Keratinocyte (primary cell): Measurements from ENCODE around the gene POLR1C. TPM values are rescaled to one million over a fixed set of nuclear protein-coding genes. Genes with fewer than 3 reads are reported as not detected.

Experiments used
- DNase-seq: peaks from one replicate; pipeline ENCODE4 v3.0.0-alpha.2; 2011; ENCODE audit warnings: low read depth, missing footprints, low spot score
- FAIRE-seq: peaks from 2 replicates; lab custom pipeline; 2011; peaks lifted over from hg19 to GRCh38; lab: Jason Lieb, UNC
- H2AFZ ChIP-seq: 2 replicates; pipeline ENCODE4 v1.6.0; 2012; ENCODE audit warnings: low read length, control low read depth, inconsistent platforms; ENCODE audit not compliant: control insufficient read depth
- H3K27ac ChIP-seq: 2 replicates; pipeline ENCODE4 v1.5.1; 2011; ENCODE audit warnings: low read length; ENCODE audit not compliant: control insufficient read depth, insufficient read depth
- H3K27me3 ChIP-seq: 3 replicates; pipeline ENCODE4 v1.6.0; 2011; ENCODE audit warnings: low read length; ENCODE audit not compliant: control insufficient read depth, insufficient read depth; ENCODE audit errors: extremely low read depth
- H3K36me3 ChIP-seq, 2 experiments: 2 replicates in 1 of 2; 3 replicates in 1 of 2; pipeline ENCODE4 v1.5.1; 2011; ENCODE audit warnings: low read length in 2 of 2, mild to moderate bottlenecking in 1 of 2; ENCODE audit not compliant: control insufficient read depth in 2 of 2, insufficient read depth in 2 of 2; ENCODE audit errors: extremely low read depth in 1 of 2
- H3K4me1 ChIP-seq: 3 replicates; pipeline ENCODE4 v1.5.1; 2011; ENCODE audit warnings: low read length; ENCODE audit not compliant: control insufficient read depth, insufficient read depth; ENCODE audit errors: extremely low read depth
- H3K4me2 ChIP-seq: 3 replicates; pipeline ENCODE4 v1.6.0; 2011; ENCODE audit warnings: low read depth, low read length; ENCODE audit not compliant: control insufficient read depth, insufficient read depth; ENCODE audit errors: extremely low read depth
- H3K4me3 ChIP-seq, 3 experiments: fragments of 200-600 bp in 1 of 3; sonication (generic) in 1 of 3; 2 replicates in 2 of 3; 3 replicates in 1 of 3; pipeline ENCODE4 v1.5.1; 2011 to 2016; ENCODE audit warnings: low read length in 3 of 3, mild to moderate bottlenecking in 3 of 3, control low read depth in 2 of 3, inconsistent platforms in 1 of 3, low read depth in 1 of 3, mixed read lengths in 1 of 3, mixed run types in 1 of 3, moderate library complexity in 1 of 3; ENCODE audit not compliant: control insufficient read depth in 2 of 3, insufficient read depth in 2 of 3; ENCODE audit errors: extremely low read depth in 1 of 3
- H3K79me2 ChIP-seq: 2 replicates; pipeline ENCODE4 v1.6.0; 2012; ENCODE audit warnings: low read length; ENCODE audit not compliant: control insufficient read depth, insufficient read depth
- H3K9ac ChIP-seq: 3 replicates; pipeline ENCODE4 v1.6.0; 2011; ENCODE audit warnings: low read length; ENCODE audit not compliant: control insufficient read depth, insufficient read depth; ENCODE audit errors: extremely low read depth
- H3K9me1 ChIP-seq: 3 replicates; pipeline ENCODE4 v1.6.0; 2011; ENCODE audit warnings: low read length; ENCODE audit not compliant: control insufficient read depth, insufficient read depth; ENCODE audit errors: extremely low read depth
- H3K9me3 ChIP-seq: 2 replicates; pipeline ENCODE4 v1.5.1; 2012; ENCODE audit warnings: low read depth, low read length; ENCODE audit not compliant: control insufficient read depth
- H4K20me1 ChIP-seq: 3 replicates; pipeline ENCODE4 v1.6.0; 2011; ENCODE audit warnings: low read length; ENCODE audit not compliant: control insufficient read depth, insufficient read depth; ENCODE audit errors: extremely low read depth
- CTCF ChIP-seq, 3 experiments: IDR thresholded peaks in 1 of 3; conservative IDR thresholded peaks in 1 of 3; optimal IDR thresholded peaks in 1 of 3; 2 replicates in 2 of 3; 3 replicates in 1 of 3; pipeline versions ENCODE3 to v1.5.1; 2011; ENCODE audit warnings: low read length in 3 of 3, mild to moderate bottlenecking in 3 of 3, moderate library complexity in 2 of 3, control low read depth in 1 of 3, inconsistent platforms in 1 of 3; ENCODE audit not compliant: insufficient read depth in 2 of 3; ENCODE audit errors: extremely low read depth in 1 of 3
- EZH2 ChIP-seq: IDR thresholded peaks from one replicate; pipeline ENCODE4 v1.6.1; 2012; ENCODE audit warnings: inconsistent platforms, mild to moderate bottlenecking, low read length, moderate library complexity
- dilution Hi-C: fragments of 300-500 bp; cut with MboI; formaldehyde crosslinking; loops from one replicate; pipeline ENCODE4 v1.7.0; 2020; ENCODE audit warnings: low sequenced_read_pairs; ENCODE audit not compliant: extremely low pct_ligation_motif_present
- polyA plus RNA-seq, 5 experiments: library from polyadenylated mRNA; depleted of rRNA in 3 of 5; stranded (reverse) in 3 of 5; stranded (forward) in 1 of 5; unstranded in 1 of 5; fragments of >200 nt; gene quantifications; 1 replicate in 1 of 5; 2 replicates in 3 of 5; 3 replicates in 1 of 5; pipeline versions ENCODE4 v1.2.1 to v1.2.3, GENCODE V29; 2011 to 2012; ENCODE audit warnings: missing spikeins in 2 of 5, low read depth in 1 of 5, low replicate concordance in 1 of 5
- small RNA-seq, 3 experiments: library from RNA; depleted of rRNA; stranded (forward); fragments of <200 nt; gene quantifications; one replicate each; pipeline ENCODE3, GENCODE V24; 2012; ENCODE audit warnings: low read depth in 3 of 3, low replicate concordance in 1 of 3; ENCODE audit not compliant: insufficient read length in 3 of 3

Gene POLR1C
- polyA plus RNA-seq, 1 donor (not counting 4 experiments of a cell fraction or from before 2014, with no cell fraction given), result 121 TPM

DNA sequence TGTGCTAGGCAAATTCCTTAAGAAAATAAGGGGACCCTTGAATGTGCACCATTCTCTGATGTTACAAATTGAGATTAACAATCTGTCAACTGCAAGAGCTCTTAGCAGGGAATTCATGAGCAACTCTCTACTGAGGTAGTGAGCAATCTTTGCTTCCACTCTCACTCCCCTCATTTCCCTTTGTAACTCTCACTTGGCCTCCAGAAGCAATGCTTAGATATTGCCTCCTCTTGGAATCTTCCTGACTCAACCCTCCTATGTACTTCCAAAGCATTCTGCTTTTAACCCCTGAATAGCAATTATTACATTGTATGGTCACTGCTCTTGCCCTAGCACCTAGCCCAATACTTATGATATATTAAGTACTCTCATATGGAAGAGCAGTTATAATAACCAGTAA lies 42.4 kb downstream of the POLR1C start:
- Histone ChIP-seq H3K9me1 (no peaks in the 10 kb centered on the region), H4K20me1 (no peaks in the 10 kb centered on the region), H3K4me1 (no peaks in the 10 kb centered on the region), H3K79me2 (no peaks in the 10 kb centered on the region), H3K9me3 (no peaks in the 10 kb centered on the region), H3K27me3 (no peaks in the 10 kb centered on the region), H3K4me2 (no peak overlapping the region), H3K4me3 (no peak overlapping the region), H3K27ac (no peak overlapping the region), H3K9ac (no peak overlapping the region), H2AFZ (no peak overlapping the region), H3K36me3 (peaks cover 27 to 49% of the 10 kb centered on the region in 2 experiments)
- TF ChIP-seq CTCF (optimal IDR thresholded peaks at IDR 0.05 in 1 of 3, IDR thresholded peaks at IDR 0.05 in 1 of 3, conservative IDR thresholded peaks at IDR 0.05 in 1 of 3; ENCODE audit: extremely low read depth in 1 of 3, insufficient read depth in 2 of 3, low read length in 3 of 3) (no peak), EZH2 (no peak)
- no peak for FAIRE-seq
- DNase-seq, result no peak
- dilution Hi-C loops, result no loop called here

DNA sequence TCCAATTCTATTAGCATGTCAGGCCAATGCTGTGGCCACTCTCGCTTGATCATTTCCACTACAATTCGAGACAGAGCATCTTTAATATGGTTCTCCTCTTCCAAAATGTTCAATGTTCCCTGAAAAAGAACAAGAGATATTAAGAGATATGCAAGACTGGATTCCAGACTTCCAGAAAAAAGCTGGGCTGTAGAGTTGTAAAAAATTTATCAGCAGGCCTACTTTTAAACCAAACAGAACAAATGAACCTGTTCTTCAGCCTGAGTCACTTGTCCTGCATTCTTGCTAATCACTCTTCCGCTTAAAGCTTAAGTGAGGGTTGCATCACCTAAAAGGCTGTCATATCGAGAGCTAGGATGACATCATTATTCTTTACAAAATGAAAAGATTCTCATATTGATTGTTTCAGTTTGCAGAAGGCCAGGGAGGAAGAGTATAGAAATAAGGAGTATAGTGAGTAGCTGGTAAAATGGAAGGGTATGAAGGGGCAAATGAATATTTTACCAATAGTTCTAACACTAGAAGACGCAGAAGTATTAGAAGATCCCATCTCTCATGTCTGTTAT lies 54.1 kb downstream of the POLR1C start:
- no peaks in the 10 kb centered on the region for H4K20me1 ChIP-seq
- DNase-seq (no peak), FAIRE-seq (no peak)
- peaks cover 6% of the 10 kb centered on the region for H3K4me1 ChIP-seq
- H3K4me3 ChIP-seq, result no peak overlapping the region
- TF ChIP-seq EZH2 (no peak), CTCF (optimal IDR thresholded peaks at IDR 0.05 in 1 of 3, IDR thresholded peaks at IDR 0.05 in 1 of 3, conservative IDR thresholded peaks at IDR 0.05 in 1 of 3; ENCODE audit: extremely low read depth in 1 of 3, insufficient read depth in 2 of 3, low read length in 3 of 3) (no peak)
- H3K27me3 ChIP-seq, result no peaks in the 10 kb centered on the region
- dilution Hi-C loops, result no loop called here
- H3K36me3 ChIP-seq, result peaks cover 29 to 34% of the 10 kb centered on the region in 2 experiments
- H3K79me2 ChIP-seq, result peaks cover 33% of the 10 kb centered on the region
- no peak overlapping the region for H2AFZ ChIP-seq
- H3K9me1 ChIP-seq, result no peaks in the 10 kb centered on the region
- H3K27ac ChIP-seq, result no peak overlapping the region
- H3K4me2 ChIP-seq, result no peak overlapping the region
- no peak overlapping the region for H3K9ac ChIP-seq
- no peaks in the 10 kb centered on the region for H3K9me3 ChIP-seq

Small RNAs within 50 kb of the gene (small RNA-seq; reads per million reads assigned to genes)
- 0 reads per million in 3 experiments for gene RF00426
- gene RNU6-1113P, result 0 reads per million in 3 experiments

Other genes starting within 250 kb of the POLR1C start
- not detected in 3 replicates for gene SLC22A7, start 218.8 kb upstream of the POLR1C start, polyA plus RNA-seq
- 0.08 to 0.67 TPM (median 0.26 TPM) in 3 replicates for gene CRIP3, start 208.3 kb upstream of the POLR1C start, polyA plus RNA-seq
- 11.4 to 15.9 TPM (median 14.6 TPM) in 3 replicates for gene ZNF318, start 147.4 kb upstream of the POLR1C start, polyA plus RNA-seq
- gene ABCC10, start 89.5 kb upstream of the POLR1C start, polyA plus RNA-seq, result 17.9 to 30.1 TPM (median 23.0 TPM) in 3 replicates
- 19.8 to 32.2 TPM (median 31.6 TPM) in 3 replicates for gene DLK2, start 61.5 kb upstream of the POLR1C start, polyA plus RNA-seq
- 17.2 to 45.5 TPM (median 23.3 TPM) in 3 replicates for gene TJAP1, start 39.5 kb upstream of the POLR1C start, polyA plus RNA-seq
- gene LRRC73, start 6.7 kb upstream of the POLR1C start, polyA plus RNA-seq, result 0.16 to 0.40 TPM (median 0.18 TPM) in 3 replicates
- gene YIPF3, start 163 bp upstream of the POLR1C start, polyA plus RNA-seq, result 120 to 138 TPM (median 136 TPM) in 3 replicates
- 40.5 to 49.9 TPM (median 46.3 TPM) in 3 replicates for gene XPO5, start 58.9 kb downstream of the POLR1C start, polyA plus RNA-seq
- gene POLH, start 59.1 kb downstream of the POLR1C start, polyA plus RNA-seq, result 24.4 to 32.3 TPM (median 29.9 TPM) in 3 replicates
- 51.2 to 80.6 TPM (median 59.5 TPM) in 3 replicates for gene GTPBP2, start 112.2 kb downstream of the POLR1C start, polyA plus RNA-seq
- 34.2 to 48.1 TPM (median 46.5 TPM) in 3 replicates for gene MAD2L1BP, start 118.8 kb downstream of the POLR1C start, polyA plus RNA-seq
- not detected in 3 replicates for gene RSPH9, start 127.9 kb downstream of the POLR1C start, polyA plus RNA-seq
- gene MRPS18A, start 170.7 kb downstream of the POLR1C start, polyA plus RNA-seq, result 48.8 to 62.8 TPM (median 54.5 TPM) in 3 replicates